Loucy (cell line): ENCODE measurements around the gene ALDH18A1.

ENCODE experiments used
- CTCF ChIP-seq: fragments of 200-600 bp; sonication (generic); conservative IDR thresholded peaks from 2 replicates; pipeline ENCODE4 v1.5.1; 2014; ENCODE audit warnings: mild to moderate bottlenecking, antibody characterized with exemption, low read length
- EZH2phosphoT487 ChIP-seq: fragments of 200-600 bp; IDR thresholded peaks from 2 replicates; pipeline ENCODE4 v1.6.1; 2018; ENCODE audit warnings: antibody characterized with exemption, mild to moderate bottlenecking, moderate library complexity, borderline replicate concordance

GRCh38 chr10:95675403-95676116, 19.0 kb upstream of the ALDH18A1 start:
- TF ChIP-seq CTCF (no peak), EZH2phosphoT487 (no peak)
